AG09309 (cell line): ENCODE measurements around the gene XXYLT1.

Source experiments
- DNase-seq: peaks from one replicate; pipeline ENCODE4 v3.0.0-alpha.2; 2010; ENCODE audit warnings: low read depth
- H3K4me3 ChIP-seq: 2 replicates; pipeline ENCODE4 v1.5.1; 2011; ENCODE audit warnings: mild to moderate bottlenecking, low read depth, low read length, moderate library complexity; ENCODE audit not compliant: control insufficient read depth
- CTCF ChIP-seq: IDR thresholded peaks from 2 replicates; pipeline ENCODE4 v1.5.1; 2011; ENCODE audit warnings: mild to moderate bottlenecking, low read depth, low read length, inconsistent platforms; ENCODE audit not compliant: insufficient read depth, control insufficient read depth; ENCODE audit errors: missing control alignments

The XXYLT1 gene

DNA sequence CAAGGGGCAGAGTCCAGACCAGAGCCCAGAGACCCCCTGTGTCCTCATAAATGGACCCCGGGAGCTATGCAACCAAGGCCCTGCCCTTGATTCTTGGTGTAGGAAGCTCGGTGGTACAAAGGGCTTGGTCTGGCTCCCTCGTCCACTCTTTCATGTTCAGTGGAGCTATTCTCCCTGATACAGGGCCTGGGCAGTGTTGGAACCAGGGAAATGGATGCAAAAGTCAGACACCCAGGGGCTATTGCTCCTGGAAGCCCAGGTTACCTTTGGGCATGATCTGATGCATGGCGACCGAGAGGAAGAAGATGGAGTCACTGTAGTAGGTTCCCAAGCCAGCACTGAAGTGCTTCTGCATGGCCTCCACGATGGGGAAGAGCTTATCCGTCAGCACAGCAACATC lies 44.5 kb downstream of the XXYLT1 start:
- no peak overlapping the region for H3K4me3 ChIP-seq
- no peak for DNase-seq
- TF ChIP-seq CTCF = no peak

GRCh38 chr3:195224980-195225580 lies 45.9 kb downstream of the XXYLT1 start:
- no peak for DNase-seq
- TF ChIP-seq CTCF = no peak

GRCh38 chr3:195224156-195224979 lies 46.6 kb downstream of the XXYLT1 start:
- H3K4me3 ChIP-seq = no peak overlapping the region
- no peak for TF ChIP-seq CTCF
- DNase-seq = no peak

More at GRCh38 chr3:195224980-195225580, 45.9 kb downstream of the XXYLT1 start:
- H3K4me3 ChIP-seq = no peak overlapping the region

GRCh38 chr3:195221876-195222617 lies 48.9 kb downstream of the XXYLT1 start:
- no peak for TF ChIP-seq CTCF
- no peak for DNase-seq
- H3K4me3 ChIP-seq = no peak overlapping the region

- no peak for DNase-seq
- H3K4me3 ChIP-seq = no peak overlapping the region
- TF ChIP-seq CTCF = no peak
Measured at GRCh38 chr3:195221015-195221853, 49.7 kb downstream of the XXYLT1 start.
